Keratinocyte (primary cell): Measurements from ENCODE around the gene HOXC6.

ENCODE experiments used
- EZH2 ChIP-seq: IDR thresholded peaks from one replicate; pipeline ENCODE4 v1.6.1; 2012; ENCODE audit warnings: inconsistent platforms, mild to moderate bottlenecking, low read length, moderate library complexity
- TF ChIP-seq, protein P1 (sequence below), 3 experiments: IDR thresholded peaks in 1 of 3; conservative IDR thresholded peaks in 1 of 3; optimal IDR thresholded peaks in 1 of 3; 2 replicates in 2 of 3; 3 replicates in 1 of 3; pipeline versions ENCODE3 to v1.5.1; 2011; ENCODE audit warnings: low read length in 3 of 3, mild to moderate bottlenecking in 3 of 3, moderate library complexity in 2 of 3, control low read depth in 1 of 3, inconsistent platforms in 1 of 3; ENCODE audit not compliant: insufficient read depth in 2 of 3; ENCODE audit errors: extremely low read depth in 1 of 3

- TF ChIP-seq, protein P1, sequence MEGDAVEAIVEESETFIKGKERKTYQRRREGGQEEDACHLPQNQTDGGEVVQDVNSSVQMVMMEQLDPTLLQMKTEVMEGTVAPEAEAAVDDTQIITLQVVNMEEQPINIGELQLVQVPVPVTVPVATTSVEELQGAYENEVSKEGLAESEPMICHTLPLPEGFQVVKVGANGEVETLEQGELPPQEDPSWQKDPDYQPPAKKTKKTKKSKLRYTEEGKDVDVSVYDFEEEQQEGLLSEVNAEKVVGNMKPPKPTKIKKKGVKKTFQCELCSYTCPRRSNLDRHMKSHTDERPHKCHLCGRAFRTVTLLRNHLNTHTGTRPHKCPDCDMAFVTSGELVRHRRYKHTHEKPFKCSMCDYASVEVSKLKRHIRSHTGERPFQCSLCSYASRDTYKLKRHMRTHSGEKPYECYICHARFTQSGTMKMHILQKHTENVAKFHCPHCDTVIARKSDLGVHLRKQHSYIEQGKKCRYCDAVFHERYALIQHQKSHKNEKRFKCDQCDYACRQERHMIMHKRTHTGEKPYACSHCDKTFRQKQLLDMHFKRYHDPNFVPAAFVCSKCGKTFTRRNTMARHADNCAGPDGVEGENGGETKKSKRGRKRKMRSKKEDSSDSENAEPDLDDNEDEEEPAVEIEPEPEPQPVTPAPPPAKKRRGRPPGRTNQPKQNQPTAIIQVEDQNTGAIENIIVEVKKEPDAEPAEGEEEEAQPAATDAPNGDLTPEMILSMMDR (optimal IDR thresholded peaks at IDR 0.05 in 1 of 3, IDR thresholded peaks at IDR 0.05 in 1 of 3, conservative IDR thresholded peaks at IDR 0.05 in 1 of 3; ENCODE audit: extremely low read depth in 1 of 3, insufficient read depth in 2 of 3, low read length in 3 of 3): peak; percentile 70 to 79 (median 75)
- TF ChIP-seq EZH2: no peak
Observed at GRCh38 chr12:54036620-54037359, 8.6 kb downstream of the HOXC6 start.
